Measurements from ENCODE around the gene PLA2G3.

- TF ChIP-seq EP300 (IDR thresholded peaks at IDR 0.05; ENCODE audit: low read depth in 2 of 2, low read length in 2 of 2) (no peak), EP300 (CRISPR knock-in tag; IDR thresholded peaks at IDR 0.05; ENCODE audit: borderline replicate concordance) (no peak), NR2F2 (IDR thresholded peaks at IDR 0.05; ENCODE audit: borderline replicate concordance, low read depth) (no peak), FIP1L1 (IDR thresholded peaks at IDR 0.05; ENCODE audit: borderline replicate concordance, insufficient read depth, low read depth, low read length) (no peak)
Observed at GRCh38 chr22:31140746-31141145, 438 bp upstream of the PLA2G3 start.
